Keratinocyte (primary cell): ENCODE measurements around the gene SAC3D1.

Experiments used
- CTCF ChIP-seq, 3 experiments: IDR thresholded peaks in 1 of 3; conservative IDR thresholded peaks in 1 of 3; optimal IDR thresholded peaks in 1 of 3; 2 replicates in 2 of 3; 3 replicates in 1 of 3; pipeline versions ENCODE3 to v1.5.1; 2011; ENCODE audit warnings: low read length in 3 of 3, mild to moderate bottlenecking in 3 of 3, moderate library complexity in 2 of 3, control low read depth in 1 of 3, inconsistent platforms in 1 of 3; ENCODE audit not compliant: insufficient read depth in 2 of 3; ENCODE audit errors: extremely low read depth in 1 of 3
- EZH2 ChIP-seq: IDR thresholded peaks from one replicate; pipeline ENCODE4 v1.6.1; 2012; ENCODE audit warnings: inconsistent platforms, mild to moderate bottlenecking, low read length, moderate library complexity

- TF ChIP-seq CTCF (optimal IDR thresholded peaks at IDR 0.05 in 1 of 3, IDR thresholded peaks at IDR 0.05 in 1 of 3, conservative IDR thresholded peaks at IDR 0.05 in 1 of 3; ENCODE audit: extremely low read depth in 1 of 3, insufficient read depth in 2 of 3, low read length in 3 of 3): no peak
- no peak for TF ChIP-seq EZH2
These were observed 10.4 kb downstream of the SAC3D1 start for GRCh38 chr11:65051398-65051858.
